Ishikawa (cell line): ENCODE results near the gene CD52.

Source experiments
- CEBPB ChIP-seq: IDR thresholded peaks from 2 replicates; pipeline ENCODE4 v1.6.1; 2012
- CREB1 ChIP-seq: IDR thresholded peaks from 2 replicates; pipeline ENCODE4 v1.6.1; 2012; ENCODE audit warnings: low read depth
- EGR1 ChIP-seq: IDR thresholded peaks from 2 replicates; pipeline ENCODE4 v1.6.1; 2012
- EP300 ChIP-seq: IDR thresholded peaks from 2 replicates; pipeline ENCODE4 v1.6.1; 2012; ENCODE audit warnings: borderline replicate concordance
- FOXM1 ChIP-seq: IDR thresholded peaks from 2 replicates; pipeline ENCODE4 v1.6.1; 2012; ENCODE audit warnings: low read depth, borderline replicate concordance
- MAX ChIP-seq: IDR thresholded peaks from 2 replicates; pipeline ENCODE4 v1.6.1; 2012
- RAD21 ChIP-seq: IDR thresholded peaks from 2 replicates; pipeline ENCODE4 v1.6.1; 2012; ENCODE audit warnings: low read depth
- REST ChIP-seq: IDR thresholded peaks from 2 replicates; pipeline ENCODE4 v1.6.1; 2012; ENCODE audit warnings: low read depth, mild to moderate bottlenecking
- TAF1 ChIP-seq: IDR thresholded peaks from 2 replicates; pipeline ENCODE4 v1.6.1; 2012; ENCODE audit warnings: low read depth, mild to moderate bottlenecking
- TCF12 ChIP-seq: IDR thresholded peaks from 2 replicates; pipeline ENCODE4 v1.6.1; 2012; ENCODE audit warnings: low read depth
- TEAD4 ChIP-seq: IDR thresholded peaks from 2 replicates; pipeline ENCODE4 v1.6.1; 2012
- USF1 ChIP-seq: IDR thresholded peaks from 2 replicates; pipeline ENCODE4 v1.6.1; 2012
- YY1 ChIP-seq: IDR thresholded peaks from 2 replicates; pipeline ENCODE4 v1.6.1; 2012; ENCODE audit warnings: low read depth
- ZBTB7A ChIP-seq: IDR thresholded peaks from 2 replicates; pipeline ENCODE4 v1.6.1; 2012; ENCODE audit warnings: low read depth

GRCh38 chr1:26314501-26314900 lies 3.3 kb upstream of the CD52 start:
- no peak for TF ChIP-seq EP300
- TF ChIP-seq MAX = no peak
- TF ChIP-seq TAF1 = no peak
- no peak for TF ChIP-seq FOXM1
- TF ChIP-seq RAD21 = no peak
- TF ChIP-seq CREB1 = no peak
- no peak for TF ChIP-seq ZBTB7A
- no peak for TF ChIP-seq REST
- no peak for TF ChIP-seq USF1
- TF ChIP-seq YY1 = no peak
- TF ChIP-seq TEAD4 = no peak
- no peak for TF ChIP-seq EGR1
- no peak for TF ChIP-seq CEBPB
- TF ChIP-seq TCF12 = no peak
